Activated naive CD4-positive, alpha-beta T cell treated with anti-CD3 and anti-CD28 coated beads for 36 hours (primary cell): ENCODE results near the gene CRTAC1. TPM values are rescaled to one million over a fixed set of nuclear protein-coding genes. Genes with fewer than 3 reads are reported as not detected.
"Not testable (repeated sequence)": the region's sequence is repeated elsewhere in the genome, so short reads cannot be mapped to it uniquely, and the experiment has no call there.

ENCODE experiments used
- CTCF ChIA-PET: fragments of 350-600 bp; sonication (Branson Sonifier 250); formaldehyde crosslinking; loops from one replicate; lab custom pipeline; 2021; ENCODE audit warnings: antibody characterized with exemption; lab: Charles Lee
- DNase-seq: peaks from one replicate; pipeline ENCODE4 v3.0.0-alpha.2; 2020
- H3K27ac Mint-ChIP-seq: one replicate; pipeline ENCODE4 v1.8.0; 2021; ENCODE audit warnings: mild to moderate bottlenecking, mixed read lengths
- H3K27me3 Mint-ChIP-seq: one replicate; pipeline ENCODE4 v1.8.0; 2021; ENCODE audit warnings: low read depth, mixed read lengths
- H3K36me3 Mint-ChIP-seq: one replicate; pipeline ENCODE4 v1.8.0; 2021; ENCODE audit warnings: low read depth, mixed read lengths
- H3K4me1 Mint-ChIP-seq: one replicate; pipeline ENCODE4 v1.8.0; 2021; ENCODE audit warnings: low read depth, mixed read lengths
- H3K4me3 Mint-ChIP-seq: one replicate; pipeline ENCODE4 v1.8.0; 2021; ENCODE audit warnings: mild to moderate bottlenecking, moderate library complexity, mixed read lengths
- H3K9me3 Mint-ChIP-seq: one replicate; pipeline ENCODE4 v1.8.0; 2021; ENCODE audit warnings: mixed read lengths
- intact Hi-C: fragments of 100-400 bp; cut with micrococcal nuclease; formaldehyde crosslinking; loops from one replicate; pipeline ENCODE4 v1.15.1; 2023
- total RNA-seq, 2 experiments: library from RNA; stranded (reverse); gene quantifications; one replicate each; pipeline ENCODE4 v1.2.3, GENCODE V29; 2021

The CRTAC1 gene
- total RNA-seq, 2 experiments from 2014 or later, result not detected

DNA sequence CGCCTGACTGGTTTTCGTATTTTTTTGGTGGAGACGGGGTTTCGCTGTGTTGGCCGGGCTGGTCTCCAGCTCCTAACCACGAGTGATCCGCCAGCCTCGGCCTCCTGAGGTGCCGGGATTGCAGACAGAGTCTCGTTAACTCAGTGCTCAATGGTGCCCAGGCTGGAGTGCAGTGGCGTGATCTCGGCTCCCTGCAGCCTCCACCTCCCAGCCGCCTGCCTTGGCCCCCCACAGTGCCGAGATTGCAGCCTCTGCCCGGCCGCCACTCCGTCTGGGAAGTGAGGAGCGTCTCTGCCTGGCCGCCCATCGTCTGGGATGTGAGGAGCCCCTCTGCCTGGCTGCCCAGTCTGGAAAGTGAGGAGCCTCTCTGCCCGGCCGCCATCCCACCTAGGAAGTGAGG, 189.3 kb downstream of the CRTAC1 start:
- H3K36me3 Mint-ChIP-seq, CTCF ChIA-PET, H3K4me1 Mint-ChIP-seq, intact Hi-C loops, H3K4me3 Mint-ChIP-seq, DNase-seq, H3K27ac Mint-ChIP-seq, H3K27me3 Mint-ChIP-seq, H3K9me3 Mint-ChIP-seq: not testable (repeated sequence)

DNA sequence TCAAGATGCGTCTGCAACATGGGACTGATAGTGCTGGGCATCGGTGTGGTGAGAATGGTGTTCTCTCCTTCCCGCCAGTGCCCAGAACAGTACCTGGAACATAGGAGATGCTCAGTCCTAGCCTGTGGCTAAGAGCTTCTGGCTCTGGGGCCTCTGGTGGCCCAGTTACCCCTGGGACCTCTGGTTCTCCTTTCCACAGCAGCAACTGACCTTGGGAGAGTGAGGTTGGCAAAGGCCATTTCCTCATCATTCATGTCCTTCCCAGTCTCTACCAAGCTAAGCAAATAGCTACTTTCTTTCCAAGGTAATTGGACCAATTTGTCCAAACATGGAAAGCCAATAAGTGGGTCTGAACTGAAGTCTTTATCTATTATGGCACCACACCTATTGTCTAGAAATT, 192.3 kb downstream of the CRTAC1 start:
- CTCF ChIA-PET, result interaction anchor here (0.6 to 0.7 kb wide), 2 partner anchors 13 to 1609 kb away, joined by 3 read pairs; no protein-coding TSS in a partner anchor
- peaks cover 10% of the 10 kb centered on the region for H3K4me1 Mint-ChIP-seq
- intact Hi-C loops, result no loop called here
- no peak overlapping the region for H3K27ac Mint-ChIP-seq
- H3K27me3 Mint-ChIP-seq, result no peaks in the 10 kb centered on the region
- DNase-seq, result no peak
- H3K9me3 Mint-ChIP-seq, result peaks cover 5% of the 10 kb centered on the region
- H3K4me3 Mint-ChIP-seq, result no peak overlapping the region
- peaks cover 6% of the 10 kb centered on the region for H3K36me3 Mint-ChIP-seq

GRCh38 chr10:97836446-97836845, 194.0 kb downstream of the CRTAC1 start:
- peaks cover 10% of the 10 kb centered on the region for H3K4me1 Mint-ChIP-seq
- DNase-seq, result no peak
- CTCF ChIA-PET, result no interaction called here
- H3K27me3 Mint-ChIP-seq, result no peaks in the 10 kb centered on the region
- H3K9me3 Mint-ChIP-seq, result peaks cover 5% of the 10 kb centered on the region
- peaks cover 6% of the 10 kb centered on the region for H3K36me3 Mint-ChIP-seq
- H3K27ac Mint-ChIP-seq, result no peak overlapping the region
- intact Hi-C loops, result no loop called here
- H3K4me3 Mint-ChIP-seq, result no peak overlapping the region

GRCh38 chr10:97831259-97831658, 199.2 kb downstream of the CRTAC1 start:
- Mint-ChIP-seq H3K4me3 (no peak overlapping the region), H3K4me1 (peaks cover 19% of the 10 kb centered on the region), H3K36me3 (peaks cover 4% of the 10 kb centered on the region), H3K27ac (no peak overlapping the region), H3K27me3 (no peaks in the 10 kb centered on the region), H3K9me3 (peaks cover under 1% of the 10 kb centered on the region)
- CTCF ChIA-PET, result interaction anchor here (2.5 kb wide), 1 partner anchor 39 kb away, joined by 12 read pairs; no protein-coding TSS in a partner anchor
- intact Hi-C loops, result no loop called here
- no peak for DNase-seq

DNA sequence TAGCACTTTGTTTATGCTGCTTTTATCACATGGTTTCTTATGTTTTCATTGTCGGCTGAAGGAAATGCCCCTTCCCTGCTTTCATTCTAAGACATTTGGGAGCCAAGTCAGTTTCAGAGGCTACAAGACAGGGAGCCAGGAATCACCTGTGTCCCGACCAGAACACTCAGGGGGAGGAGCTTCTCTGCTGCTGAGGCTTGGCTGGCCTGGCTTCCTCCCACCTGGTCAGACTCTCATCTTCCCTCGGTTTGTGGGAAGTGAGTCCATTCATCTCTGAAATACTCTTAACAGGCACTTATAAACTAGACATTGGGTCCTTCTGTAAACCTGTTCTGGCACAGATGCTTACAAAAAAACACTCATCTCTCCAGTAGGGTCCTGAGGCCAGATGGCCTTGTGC, 200.4 kb downstream of the CRTAC1 start:
- DNase-seq, result no peak
- H3K4me1 Mint-ChIP-seq, result peaks cover 19% of the 10 kb centered on the region
- no peak overlapping the region for H3K4me3 Mint-ChIP-seq
- no peaks in the 10 kb centered on the region for H3K36me3 Mint-ChIP-seq
- H3K9me3 Mint-ChIP-seq, result no peaks in the 10 kb centered on the region
- H3K27me3 Mint-ChIP-seq, result no peaks in the 10 kb centered on the region
- no peak overlapping the region for H3K27ac Mint-ChIP-seq
- CTCF ChIA-PET, result interaction anchor here (2.5 kb wide), 1 partner anchor 38 kb away, joined by 12 read pairs; no protein-coding TSS in a partner anchor
- intact Hi-C loops, result no loop called here

DNA sequence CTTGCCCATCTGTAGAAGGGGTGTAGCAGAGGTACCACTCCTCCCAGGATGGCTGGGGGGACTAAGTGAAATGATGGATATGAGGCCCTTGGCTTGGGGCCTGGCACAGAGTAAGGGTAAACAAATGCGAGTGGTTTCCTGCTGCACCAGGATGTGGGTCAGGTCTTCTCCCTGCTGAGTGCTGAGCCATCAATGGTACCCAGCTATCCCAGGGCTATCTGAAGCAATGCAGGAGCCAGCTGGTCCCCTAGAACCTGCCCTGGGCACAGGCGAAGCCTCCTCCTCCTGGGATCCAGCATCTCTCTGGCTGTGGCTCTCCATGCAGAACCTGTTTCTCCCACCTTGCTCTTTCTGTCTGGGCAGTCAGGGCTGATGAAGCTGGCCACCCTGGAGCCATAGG, 201.7 kb downstream of the CRTAC1 start:
- Mint-ChIP-seq H3K36me3 (no peaks in the 10 kb centered on the region), H3K9me3 (no peaks in the 10 kb centered on the region), H3K4me1 (peaks cover 19% of the 10 kb centered on the region), H3K27ac (no peak overlapping the region), H3K4me3 (no peak overlapping the region), H3K27me3 (no peaks in the 10 kb centered on the region)
- peak; percentile 21 for DNase-seq
- intact Hi-C loops, result no loop called here
- CTCF ChIA-PET, result interaction anchor here (2.5 kb wide), 1 partner anchor 37 kb away, joined by 12 read pairs; no protein-coding TSS in a partner anchor

GRCh38 chr10:97827702-97828291, 202.6 kb downstream of the CRTAC1 start:
- no peak for DNase-seq
- no peak overlapping the region for H3K4me3 Mint-ChIP-seq
- no peaks in the 10 kb centered on the region for H3K36me3 Mint-ChIP-seq
- H3K27me3 Mint-ChIP-seq, result no peaks in the 10 kb centered on the region
- no peaks in the 10 kb centered on the region for H3K9me3 Mint-ChIP-seq
- intact Hi-C loops, result no loop called here
- H3K4me1 Mint-ChIP-seq, result peaks cover 19% of the 10 kb centered on the region
- H3K27ac Mint-ChIP-seq, result no peak overlapping the region
- CTCF ChIA-PET, result interaction anchor here (1.0 to 1.5 kb wide), 3 partner anchors 36 to 1608 kb away, joined by 3 to 4 read pairs (median 4); no protein-coding TSS in a partner anchor

GRCh38 chr10:97826892-97827291, 203.5 kb downstream of the CRTAC1 start:
- Mint-ChIP-seq H3K9me3 (no peaks in the 10 kb centered on the region), H3K27ac (no peak overlapping the region), H3K4me1 (peaks cover 19% of the 10 kb centered on the region), H3K27me3 (no peaks in the 10 kb centered on the region), H3K4me3 (no peak overlapping the region), H3K36me3 (no peaks in the 10 kb centered on the region)
- intact Hi-C loops, result no loop called here
- CTCF ChIA-PET, result interaction anchor here (1.0 to 1.5 kb wide), 2 partner anchors 35 to 63 kb away, joined by 4 read pairs; no protein-coding TSS in a partner anchor
- DNase-seq, result no peak

DNA sequence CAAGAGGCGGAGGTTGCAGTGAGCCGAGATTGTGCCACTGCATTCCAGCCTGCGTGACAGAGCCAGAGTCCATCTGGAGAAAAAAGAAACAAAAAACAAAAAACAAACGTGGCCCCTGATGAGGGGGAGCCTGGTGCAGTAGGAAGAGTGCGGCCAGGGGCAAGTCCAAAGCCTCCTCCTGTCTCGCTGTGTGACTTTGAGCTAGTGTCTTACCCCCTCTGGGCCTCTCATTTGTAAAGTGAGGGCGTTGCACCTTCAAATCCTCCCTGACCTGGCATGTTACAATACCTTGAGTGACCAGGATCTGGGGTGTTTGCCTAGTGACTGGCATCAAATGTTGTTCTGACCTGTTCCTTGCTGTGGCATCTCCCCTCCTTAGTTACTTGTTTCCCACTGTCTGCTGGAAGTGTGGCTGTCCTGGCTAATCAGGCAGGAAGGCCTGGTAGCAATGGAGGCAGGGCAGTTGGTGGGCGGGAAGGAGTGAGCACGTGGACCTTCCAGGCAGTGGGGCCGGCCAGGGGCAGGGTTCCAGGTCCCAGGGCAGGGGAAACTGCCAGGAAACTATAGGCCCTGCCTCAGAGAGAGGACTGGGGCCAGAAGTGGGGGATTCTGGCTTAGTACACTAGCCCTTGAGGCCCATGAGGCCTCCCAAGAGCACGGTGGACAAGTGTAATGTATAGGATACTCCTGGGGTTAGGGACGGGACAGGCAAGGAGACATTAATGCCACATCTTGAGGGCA, 205.2 kb downstream of the CRTAC1 start:
- Mint-ChIP-seq H3K36me3 (no peaks in the 10 kb centered on the region), H3K27me3 (no peaks in the 10 kb centered on the region), H3K4me3 (no peak overlapping the region), H3K4me1 (peaks cover 18% of the 10 kb centered on the region), H3K9me3 (no peaks in the 10 kb centered on the region), H3K27ac (no peak overlapping the region)
- intact Hi-C loops, result no loop called here
- no peak for DNase-seq
- CTCF ChIA-PET, result interaction anchor here (1.4 kb wide), 1 partner anchor 13 kb away, joined by 3 read pairs; no protein-coding TSS in a partner anchor

GRCh38 chr10:97823734-97824133, 206.7 kb downstream of the CRTAC1 start:
- CTCF ChIA-PET, result no interaction called here
- intact Hi-C loops, result no loop called here

GRCh38 chr10:97822261-97822687, 208.1 kb downstream of the CRTAC1 start:
- H3K4me1 Mint-ChIP-seq, result no peaks in the 10 kb centered on the region
- H3K36me3 Mint-ChIP-seq, result no peaks in the 10 kb centered on the region
- no peak overlapping the region for H3K4me3 Mint-ChIP-seq
- no peaks in the 10 kb centered on the region for H3K27me3 Mint-ChIP-seq
- CTCF ChIA-PET, result no interaction called here
- H3K9me3 Mint-ChIP-seq, result no peaks in the 10 kb centered on the region
- intact Hi-C loops, result no loop called here
- DNase-seq, result no peak
- H3K27ac Mint-ChIP-seq, result no peak overlapping the region

More at GRCh38 chr10:97823734-97824133, 206.7 kb downstream of the CRTAC1 start:
- Mint-ChIP-seq H3K27me3 (no peaks in the 10 kb centered on the region), H3K27ac (no peak overlapping the region), H3K9me3 (no peaks in the 10 kb centered on the region), H3K4me1 (peaks cover 5% of the 10 kb centered on the region), H3K36me3 (no peaks in the 10 kb centered on the region), H3K4me3 (no peak overlapping the region)
- no peak for DNase-seq

GRCh38 chr10:97821308-97822038, 208.9 kb downstream of the CRTAC1 start:
- no peaks in the 10 kb centered on the region for H3K4me1 Mint-ChIP-seq
- no peak overlapping the region for H3K4me3 Mint-ChIP-seq
- H3K9me3 Mint-ChIP-seq, result no peaks in the 10 kb centered on the region
- CTCF ChIA-PET, result interaction anchor here (0.7 kb wide), 1 partner anchor 11 kb away, joined by 3 read pairs; no protein-coding TSS in a partner anchor
- H3K27ac Mint-ChIP-seq, result no peak overlapping the region
- DNase-seq, result no peak
- intact Hi-C loops, result no loop called here
- H3K27me3 Mint-ChIP-seq, result no peaks in the 10 kb centered on the region
- H3K36me3 Mint-ChIP-seq, result no peaks in the 10 kb centered on the region
